GM23338 (cell line): Measurements from ENCODE around the gene SURF1. TPM values are rescaled to one million over a fixed set of nuclear protein-coding genes. Genes with fewer than 3 reads are reported as not detected.

Experiments used
- ATAC-seq: fragments of 200-7000 bp; cut with Tn5 transposase; 3 replicates; pipeline ENCODE4 v1.9.1; 2020
- DNase-seq: peaks from one replicate; pipeline ENCODE4 v3.0.0-alpha.2; 2015; ENCODE audit warnings: low spot score
- H2AFZ ChIP-seq: fragments of 200-600 bp; sonication (generic); 2 replicates; pipeline ENCODE4 v1.8.0; 2016; ENCODE audit warnings: antibody characterized with exemption, mild to moderate bottlenecking, moderate library complexity
- H3F3A ChIP-seq: fragments of 200-600 bp; sonication (generic); replicated peaks from 2 replicates; pipeline ENCODE4 v1.8.0; 2017; ENCODE audit warnings: antibody characterized with exemption, mixed run types, low read depth
- H3K27ac ChIP-seq: fragments of 200-600 bp; sonication (generic); 2 replicates; pipeline ENCODE4 v1.6.1; 2016; ENCODE audit warnings: low read depth
- H3K27me3 ChIP-seq: fragments of 200-600 bp; sonication (generic); 2 replicates; pipeline ENCODE4 v1.8.0; 2016; ENCODE audit warnings: mild to moderate bottlenecking, mixed run types, moderate library complexity; ENCODE audit not compliant: insufficient read depth
- H3K36me3 ChIP-seq: fragments of 200-600 bp; sonication (generic); 2 replicates; pipeline ENCODE4 v1.8.0; 2016; ENCODE audit warnings: mild to moderate bottlenecking; ENCODE audit not compliant: insufficient read depth
- H3K4me1 ChIP-seq: fragments of 200-600 bp; sonication (generic); 2 replicates; pipeline ENCODE4 v1.8.0; 2016; ENCODE audit warnings: mild to moderate bottlenecking, moderate library complexity; ENCODE audit not compliant: insufficient read depth
- H3K4me2 ChIP-seq: fragments of 200-600 bp; sonication (generic); 2 replicates; pipeline ENCODE4 v1.7.1; 2017; ENCODE audit warnings: mixed run types
- H3K4me3 ChIP-seq: fragments of 200-600 bp; sonication (generic); 2 replicates; pipeline ENCODE4 v1.6.1; 2016; ENCODE audit warnings: mixed run types
- H3K79me2 ChIP-seq: fragments of 200-600 bp; sonication (generic); replicated peaks from 2 replicates; pipeline ENCODE4 v1.8.0; 2017; ENCODE audit warnings: mild to moderate bottlenecking; ENCODE audit not compliant: insufficient read depth
- H3K9me2 ChIP-seq: fragments of 200-600 bp; sonication (generic); 2 replicates; pipeline ENCODE4 v1.8.0; 2017; ENCODE audit not compliant: insufficient read depth
- H4K20me1 ChIP-seq: fragments of 200-600 bp; sonication (generic); replicated peaks from 2 replicates; pipeline ENCODE4 v1.8.0; 2017; ENCODE audit warnings: mild to moderate bottlenecking; ENCODE audit not compliant: insufficient read depth
- H3K27ac Mint-ChIP-seq: 2 replicates; pipeline ENCODE4 v1.8.0; 2020; ENCODE audit warnings: inconsistent platforms, mild to moderate bottlenecking, moderate library complexity, mixed read lengths
- H3K27me3 Mint-ChIP-seq: 3 replicates; pipeline ENCODE4 v1.8.0; 2022; ENCODE audit warnings: low read depth, mild to moderate bottlenecking, moderate library complexity, mixed read lengths, inconsistent platforms; ENCODE audit not compliant: insufficient read depth, poor library complexity
- H3K36me3 Mint-ChIP-seq: 3 replicates; pipeline ENCODE4 v1.8.0; 2021; ENCODE audit warnings: low read depth, mild to moderate bottlenecking, inconsistent platforms, moderate library complexity, mixed read lengths
- H3K4me1 Mint-ChIP-seq: 3 replicates; pipeline ENCODE4 v1.8.0; 2020; ENCODE audit warnings: mild to moderate bottlenecking, inconsistent platforms, mixed read lengths
- H3K4me3 Mint-ChIP-seq: 3 replicates; pipeline ENCODE4 v1.8.0; 2021; ENCODE audit warnings: moderate library complexity, mild to moderate bottlenecking, inconsistent platforms, mixed read lengths
- H3K9me3 Mint-ChIP-seq: 3 replicates; pipeline ENCODE4 v1.8.0; 2020; ENCODE audit warnings: moderate library complexity, mild to moderate bottlenecking, inconsistent platforms, mixed read lengths
- CREB1 ChIP-seq: fragments of 250-450 bp; sonication (Bioruptor Pico); IDR thresholded peaks from 2 replicates; pipeline ENCODE4 v1.5.0; 2020; ENCODE audit warnings: low read depth, mild to moderate bottlenecking, moderate library complexity
- CTCF ChIP-seq, 2 experiments: fragments of 200-600 bp in 1 of 2; sonication (generic) in 1 of 2; conservative IDR thresholded peaks; 2 replicates each; pipeline versions ENCODE4 v1.5.1 to v1.6.1; 2016 to 2017; ENCODE audit warnings: antibody characterized with exemption in 2 of 2, low read depth in 2 of 2, mild to moderate bottlenecking in 2 of 2, moderate library complexity in 1 of 2
- ETS1 ChIP-seq: IDR thresholded peaks from 2 replicates; pipeline ENCODE4 v1.6.1; 2016; ENCODE audit warnings: antibody characterized with exemption
- EZH2 ChIP-seq: fragments of 200-600 bp; sonication (generic); IDR thresholded peaks from one replicate; pipeline ENCODE4 v1.8.0; 2017; ENCODE audit warnings: antibody characterized with exemption, mild to moderate bottlenecking, low read depth; ENCODE audit not compliant: unreplicated experiment
- EZH2phosphoT487 ChIP-seq: fragments of 200-600 bp; sonication (generic); IDR thresholded peaks from one replicate; pipeline ENCODE4 v1.8.1; 2018; ENCODE audit warnings: antibody characterized with exemption; ENCODE audit not compliant: unreplicated experiment
- JUNB ChIP-seq: IDR thresholded peaks from one replicate; pipeline ENCODE4 v1.6.1; 2016; ENCODE audit warnings: antibody characterized with exemption; ENCODE audit not compliant: unreplicated experiment
- NANOG ChIP-seq: IDR thresholded peaks from 2 replicates; pipeline ENCODE4 v1.6.1; 2016; ENCODE audit warnings: antibody characterized with exemption, borderline replicate concordance
- POLR2AphosphoS5 ChIP-seq: IDR thresholded peaks from 2 replicates; pipeline ENCODE4 v1.6.1; 2016; ENCODE audit warnings: antibody characterized with exemption, low read depth
- REST ChIP-seq: IDR thresholded peaks from one replicate; pipeline ENCODE4 v1.6.1; 2018; ENCODE audit warnings: antibody characterized with exemption; ENCODE audit not compliant: unreplicated experiment
- STAT1 ChIP-seq: IDR thresholded peaks from one replicate; pipeline ENCODE4 v1.6.1; 2016; ENCODE audit warnings: antibody characterized with exemption; ENCODE audit not compliant: unreplicated experiment
- ZNF114 ChIP-seq: fragments of 250-450 bp; sonication (Bioruptor Pico); IDR thresholded peaks from 2 replicates; pipeline ENCODE4 v1.5.0; 2020; ENCODE audit warnings: mild to moderate bottlenecking, moderate library complexity
- ZNF331 ChIP-seq: fragments of 250-450 bp; sonication (Bioruptor Pico); IDR thresholded peaks from 2 replicates; pipeline ENCODE4 v1.5.0; 2020; ENCODE audit warnings: low read depth, mild to moderate bottlenecking, moderate library complexity
- ZNF462 ChIP-seq: fragments of 250-450 bp; sonication (Bioruptor Pico); IDR thresholded peaks from 2 replicates; pipeline ENCODE4 v1.5.0; 2020; ENCODE audit warnings: mild to moderate bottlenecking, moderate library complexity
- polyA plus RNA-seq: library from polyadenylated mRNA; unstranded; fragments of >200 nt; fragmentation: Nextera tagmentation; extraction: Ambion mirVana; gene quantifications from 2 replicates; pipeline ENCODE4 v1.2.1, GENCODE V29; 2016
- total RNA-seq: library from RNA; depleted of rRNA; stranded (reverse); fragments of >200 nt; shearing (Covaris generic); gene quantifications from 2 replicates; pipeline ENCODE4 v1.2.3, GENCODE V29; 2014

SURF1 gene
- total and polyA plus RNA-seq, 2 experiments from 2014 or later: 39.1 to 52.6 TPM

- H3K36me3 ChIP-seq: no peaks in the 10 kb centered on the region
- no peak for ATAC-seq
- H3K4me3 ChIP-seq: no peak overlapping the region
- H3K4me1 ChIP-seq: no peaks in the 10 kb centered on the region
- no peaks in the 10 kb centered on the region for H3K79me2 ChIP-seq
- no peaks in the 10 kb centered on the region; the same call in 1 of the 2 replicates for H4K20me1 ChIP-seq
- H3K27ac ChIP-seq: no peak overlapping the region
- Mint-ChIP-seq H3K4me1 (no peaks in the 10 kb centered on the region; the same call in 2 of the 3 replicates), H3K9me3 (no peaks in the 10 kb centered on the region), H3K4me3 (no peak overlapping the region), H3K36me3 (peaks cover 19% of the 10 kb centered on the region), H3K27ac (no peak overlapping the region), H3K27me3 (peaks cover 21% of the 10 kb centered on the region)
- no peak overlapping the region for H2AFZ ChIP-seq
- no peak for DNase-seq
- TF ChIP-seq EZH2phosphoT487 (no peak), STAT1 (no peak), CTCF (conservative IDR thresholded peaks at IDR 0.05; ENCODE audit: low read depth in 2 of 2) (no peak), POLR2AphosphoS5 (no peak), ETS1 (no peak), ZNF462 (CRISPR knock-in tag) (no peak), EZH2 (no peak), NANOG (no peak), CREB1 (CRISPR knock-in tag) (no peak), ZNF114 (CRISPR knock-in tag) (no peak), ZNF331 (no peak), JUNB (no peak), REST (no peak)
- H3K9me2 ChIP-seq: no peaks in the 10 kb centered on the region
- no peak overlapping the region for H3K4me2 ChIP-seq
- H3F3A ChIP-seq: 0 out of 2 replicates have a peak, but pooled peaks cover 3% of the 10 kb centered on the region
- no peaks in the 10 kb centered on the region for H3K27me3 ChIP-seq
Observed at GRCh38 chr9:133401588-133401987, 45.3 kb upstream of the SURF1 start.
